Testis (tissue), 2 donors: ENCODE data around the gene CENPQ.

Experiments
- CTCF ChIP-seq, 3 experiments: fragments of 450-650 bp in 2 of 3; fragments of 200-600 bp in 1 of 3; sonication (generic) in 1 of 3; IDR thresholded peaks; one replicate each; pipeline ENCODE4 v1.5.1; 2016 to 2019; ENCODE audit warnings: antibody characterized with exemption in 3 of 3, mild to moderate bottlenecking in 2 of 3, moderate library complexity in 1 of 3
- POLR2A ChIP-seq: fragments of 450-650 bp; IDR thresholded peaks from one replicate; pipeline ENCODE4 v1.6.1; 2017; ENCODE audit warnings: antibody characterized with exemption, mild to moderate bottlenecking, moderate library complexity

- TF ChIP-seq POLR2A (no peak), CTCF (IDR thresholded peaks at IDR 0.05) (no peak)
These were observed 60.7 kb downstream of the CENPQ start for GRCh38 chr6:49523901-49524300.
